Panc1 (cell line): Measurements from ENCODE around the gene CCS. TPM values are rescaled to one million over a fixed set of nuclear protein-coding genes. Genes with fewer than 3 reads are reported as not detected.

ENCODE experiments used
- ATAC-seq: fragments of 200-7000 bp; cut with Tn5 transposase; 2 replicates; pipeline ENCODE4 v1.9.1; 2020; ENCODE audit warnings: mild to moderate bottlenecking, moderate library complexity
- BruUV-seq: library from RNA; stranded (reverse); fragments of 400-500 nt; replicated peaks from 2 replicates; lab custom pipeline; 2021; lab: Mats Ljungman, UMichigan
- CTCF ChIA-PET: fragments of 300-600 bp; sonication (Branson Sonifier 250); formaldehyde crosslinking; loops from one replicate; lab custom pipeline; 2022; ENCODE audit warnings: antibody characterized with exemption; lab: Charles Lee
- POLR2A ChIA-PET: fragments of 300-600 bp; sonication (Branson Sonifier 250); formaldehyde crosslinking; loops from one replicate; lab custom pipeline; 2022; ENCODE audit warnings: antibody characterized with exemption; lab: Charles Lee
- DNase-seq: peaks from one replicate; pipeline ENCODE4 v3.0.0-alpha.2; 2010; ENCODE audit warnings: low read depth, low spot score
- H3K27ac ChIP-seq: 2 replicates; pipeline ENCODE4 v1.5.1; 2011; ENCODE audit warnings: mild to moderate bottlenecking, low read length, inconsistent platforms
- H3K27me3 ChIP-seq: fragments of 200-500 bp; sonication (Bioruptor generic); 2 replicates; pipeline ENCODE4 v1.6.0; 2014; ENCODE audit warnings: low read length, inconsistent platforms; ENCODE audit not compliant: control insufficient read depth, insufficient read depth
- H3K36me3 ChIP-seq: fragments of 200-500 bp; sonication (Bioruptor generic); 2 replicates; pipeline ENCODE4 v1.5.1; 2014; ENCODE audit warnings: inconsistent platforms, mild to moderate bottlenecking, low read length, moderate library complexity; ENCODE audit not compliant: control insufficient read depth, insufficient read depth
- H3K4me1 ChIP-seq: 2 replicates; pipeline ENCODE4 v1.5.1; 2011; ENCODE audit warnings: inconsistent platforms, mild to moderate bottlenecking, low read length, moderate library complexity; ENCODE audit not compliant: control insufficient read depth, insufficient read depth
- H3K4me3 ChIP-seq, 2 experiments: 2 replicates each; pipeline ENCODE4 v1.5.1; 2011 to 2012; ENCODE audit warnings: low read depth in 2 of 2, low read length in 2 of 2, mild to moderate bottlenecking in 2 of 2, inconsistent platforms in 1 of 2, moderate library complexity in 1 of 2
- H3K9me3 ChIP-seq: fragments of 200-500 bp; sonication (Bioruptor generic); 2 replicates; pipeline ENCODE4 v1.5.1; 2014; ENCODE audit warnings: low read depth, mild to moderate bottlenecking, inconsistent platforms, low read length, moderate library complexity; ENCODE audit not compliant: control insufficient read depth, insufficient read depth
- CTCF ChIP-seq: fragments of 450-650 bp; IDR thresholded peaks from 2 replicates; pipeline ENCODE4 v1.5.1; 2017; ENCODE audit warnings: mild to moderate bottlenecking
- POLR2AphosphoS5 ChIP-seq: IDR thresholded peaks from 2 replicates; pipeline ENCODE4 v1.6.1; 2012; ENCODE audit warnings: mild to moderate bottlenecking, low read depth, low read length, moderate library complexity
- REST ChIP-seq, 2 experiments: IDR thresholded peaks; 2 replicates each; pipeline ENCODE4 v1.6.1; 2011 to 2012; ENCODE audit warnings: low read depth in 2 of 2, control low read depth in 1 of 2, low read length in 1 of 2, mild to moderate bottlenecking in 1 of 2, moderate library complexity in 1 of 2; ENCODE audit not compliant: insufficient read depth in 1 of 2
- SIN3A ChIP-seq: IDR thresholded peaks from 2 replicates; pipeline ENCODE4 v1.6.1; 2012; ENCODE audit warnings: low read depth, mild to moderate bottlenecking, low read length, moderate library complexity, borderline replicate concordance; ENCODE audit not compliant: insufficient read depth
- TCF7L2 ChIP-seq: IDR thresholded peaks from 2 replicates; pipeline ENCODE4 v1.6.1; 2011; ENCODE audit warnings: mild to moderate bottlenecking, low read depth, low read length, inconsistent platforms
- in situ Hi-C: cut with HindIII; loops from 2 replicates; pipeline ENCODE4 v1.10.0; 2016; ENCODE audit warnings: low sequenced_read_pairs, low pct_unique_long_range_greater_than_20kb
- intact Hi-C: fragments of 100-400 bp; cut with micrococcal nuclease; formaldehyde crosslinking; loops from one replicate; pipeline ENCODE4 v1.10.0; 2022; ENCODE audit not compliant: unreplicated experiment
- total RNA-seq: library from RNA; stranded (reverse); gene quantifications from one replicate; pipeline ENCODE4 v1.2.1, GENCODE V29; 2021; ENCODE audit not compliant: unreplicated experiment

Gene CCS
- total RNA-seq, 1 experiment from 2014 or later, result 55.3 TPM

- Histone ChIP-seq H3K4me1 (peaks cover 9% of the 10 kb centered on the region), H3K27ac (no peak overlapping the region), H3K4me3 (no peak overlapping the region), H3K36me3 (no peaks in the 10 kb centered on the region), H3K27me3 (no peaks in the 10 kb centered on the region), H3K9me3 (no peaks in the 10 kb centered on the region)
- intact Hi-C loops, result no loop called here
- TF ChIP-seq REST (IDR thresholded peaks at IDR 0.05; ENCODE audit: insufficient read depth in 1 of 2, low read depth in 2 of 2, low read length in 1 of 2) (no peak), TCF7L2 (no peak), SIN3A (no peak), POLR2AphosphoS5 (no peak), CTCF (no peak)
- in situ Hi-C loops, result no loop called here
- no peak for DNase-seq
- no peak for ATAC-seq
- ChIA-PET CTCF (interaction anchor here (0.6 kb wide), 1 partner anchor 71 kb away, joined by 5 read pairs; no protein-coding TSS in a partner anchor), POLR2A (no interaction called here)
- no TSS peak for BruUV-seq
Observed at GRCh38 chr11:66547662-66548009, 45.3 kb upstream of the CCS start.

- POLR2A ChIA-PET, result no interaction called here
- no peaks in the 10 kb centered on the region for H3K27me3 ChIP-seq
- BruUV-seq, result no TSS peak
- TF ChIP-seq CTCF, result no peak
- no peak for TF ChIP-seq TCF7L2
- TF ChIP-seq SIN3A, result no peak
- TF ChIP-seq POLR2AphosphoS5, result no peak
- no peak for TF ChIP-seq REST (IDR thresholded peaks at IDR 0.05; ENCODE audit: insufficient read depth in 1 of 2, low read depth in 2 of 2, low read length in 1 of 2)
- in situ Hi-C loops (no loop called here), intact Hi-C loops (no loop called here)
- H3K27ac ChIP-seq, result no peak overlapping the region
- H3K4me3 ChIP-seq, result no peak overlapping the region
- ATAC-seq (no peak), DNase-seq (no peak)
- CTCF ChIA-PET, result no interaction called here
- H3K9me3 ChIP-seq, result no peaks in the 10 kb centered on the region
- no peaks in the 10 kb centered on the region for H3K36me3 ChIP-seq
- H3K4me1 ChIP-seq, result peaks cover 9% of the 10 kb centered on the region
Observed at GRCh38 chr11:66548041-66548440, 44.9 kb upstream of the CCS start.
